CD4-positive, alpha-beta T cell treated with Interleukin-2 at 100 ng/mL for 4 hours (primary cell): ENCODE measurements around the gene NT5DC2.

Experiments used
- DNase-seq: peaks from one replicate; pipeline ENCODE4 v3.0.0-alpha.2; 2020; ENCODE audit warnings: low spot score

The NT5DC2 gene

DNA sequence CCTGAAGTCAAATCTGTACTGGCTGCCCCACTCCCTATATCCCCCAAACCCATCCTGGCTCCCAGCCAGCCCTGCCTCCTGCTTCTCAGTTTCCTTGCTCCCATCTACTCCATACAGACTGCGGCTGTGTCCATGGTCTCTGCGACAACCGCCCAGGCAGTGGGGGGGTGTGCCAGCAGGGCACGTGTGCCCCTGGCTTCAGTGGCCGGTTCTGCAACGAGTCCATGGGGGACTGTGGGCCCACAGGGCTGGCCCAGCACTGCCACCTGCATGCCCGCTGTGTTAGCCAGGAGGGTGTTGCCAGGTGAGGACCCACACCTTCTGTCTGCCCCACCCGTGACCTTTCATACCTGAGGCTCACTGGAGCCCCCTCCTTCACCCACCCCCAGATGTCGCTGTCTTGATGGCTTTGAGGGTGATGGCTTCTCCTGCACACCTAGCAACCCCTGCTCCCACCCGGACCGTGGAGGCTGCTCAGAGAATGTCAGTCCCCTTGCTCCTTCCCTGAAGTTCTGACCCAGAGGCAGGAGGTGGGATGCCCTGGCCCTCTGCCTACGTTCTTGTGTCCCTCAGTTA is 23.8 kb downstream of the NT5DC2 start:
- no peak for DNase-seq

- no peak for DNase-seq
These were observed 26.3 kb downstream of the NT5DC2 start for GRCh38 chr3:52507359-52507758.

- no peak for DNase-seq
These were observed 27.2 kb downstream of the NT5DC2 start for GRCh38 chr3:52506266-52506966.

DNA sequence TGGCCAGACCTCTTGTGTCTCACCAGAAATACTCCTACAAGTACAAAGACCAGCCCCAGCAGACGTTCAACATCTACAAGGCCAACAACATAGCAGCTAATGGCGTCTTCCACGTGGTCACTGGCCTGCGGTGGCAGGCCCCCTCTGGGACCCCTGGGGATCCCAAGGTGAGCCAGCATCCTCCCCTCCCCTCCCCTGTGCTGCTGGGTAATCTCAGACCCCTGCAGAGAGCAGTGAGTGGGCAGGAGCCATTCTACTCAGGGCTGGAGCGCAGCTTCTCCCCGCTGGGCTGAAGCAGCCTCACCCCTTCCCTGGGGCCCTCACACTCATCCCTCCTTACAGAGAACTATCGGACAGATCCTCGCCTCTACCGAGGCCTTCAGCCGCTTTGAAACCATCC is 28.7 kb downstream of the NT5DC2 start:
- no peak for DNase-seq

DNA sequence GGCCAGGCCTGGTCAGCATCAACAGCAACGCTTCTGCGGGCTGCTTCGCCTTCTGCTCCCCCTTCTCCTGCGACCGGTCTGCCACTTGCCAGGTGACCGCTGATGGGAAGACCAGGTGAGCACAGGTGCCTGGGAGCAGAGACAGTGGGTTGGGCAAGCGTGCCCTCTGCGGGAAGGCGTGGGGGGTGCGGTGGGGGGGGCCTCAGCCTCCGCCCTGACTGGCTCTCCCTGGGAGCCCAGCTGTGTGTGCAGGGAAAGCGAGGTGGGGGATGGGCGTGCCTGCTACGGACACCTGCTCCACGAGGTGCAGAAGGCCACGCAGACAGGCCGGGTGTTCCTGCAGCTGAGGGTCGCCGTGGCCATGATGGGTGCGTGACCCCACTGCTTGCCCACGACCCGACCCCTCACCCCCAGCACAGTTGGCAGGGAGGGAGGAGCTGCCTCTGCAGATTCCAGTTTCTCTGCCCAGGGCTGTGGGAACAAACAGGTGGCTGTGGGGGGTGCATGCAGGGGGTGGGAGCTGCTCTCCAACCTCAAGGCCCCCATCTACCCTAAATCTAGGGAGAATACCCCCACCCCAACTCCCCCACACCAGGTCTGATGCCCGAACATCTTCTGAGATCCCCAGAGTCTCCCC is 29.8 kb downstream of the NT5DC2 start:
- no peak for DNase-seq

- DNase-seq = no peak
These were observed 30.8 kb downstream of the NT5DC2 start for GRCh38 chr3:52502808-52503350.

GRCh38 chr3:52502001-52502400 is 31.7 kb downstream of the NT5DC2 start:
- DNase-seq = no peak

DNA sequence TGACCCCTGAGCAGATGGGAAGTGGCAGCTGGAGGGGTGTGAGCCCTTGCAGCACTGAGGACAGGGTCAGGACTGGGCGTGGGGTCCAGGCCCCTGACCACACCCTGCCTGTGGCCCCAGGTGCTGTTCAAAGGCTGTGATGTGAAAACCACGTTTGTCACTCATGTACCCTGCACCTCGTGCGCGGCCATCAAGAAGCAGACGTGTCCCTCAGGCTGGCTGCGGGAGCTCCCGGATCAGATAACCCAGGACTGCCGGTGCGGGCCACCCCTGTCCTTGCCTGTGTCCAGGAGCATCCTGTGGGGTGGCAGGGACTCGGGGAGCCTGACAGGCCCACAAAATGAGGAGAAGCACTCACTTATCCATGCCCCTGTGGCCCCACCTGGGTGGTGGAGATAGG is 32.6 kb downstream of the NT5DC2 start:
- no peak for DNase-seq

DNA sequence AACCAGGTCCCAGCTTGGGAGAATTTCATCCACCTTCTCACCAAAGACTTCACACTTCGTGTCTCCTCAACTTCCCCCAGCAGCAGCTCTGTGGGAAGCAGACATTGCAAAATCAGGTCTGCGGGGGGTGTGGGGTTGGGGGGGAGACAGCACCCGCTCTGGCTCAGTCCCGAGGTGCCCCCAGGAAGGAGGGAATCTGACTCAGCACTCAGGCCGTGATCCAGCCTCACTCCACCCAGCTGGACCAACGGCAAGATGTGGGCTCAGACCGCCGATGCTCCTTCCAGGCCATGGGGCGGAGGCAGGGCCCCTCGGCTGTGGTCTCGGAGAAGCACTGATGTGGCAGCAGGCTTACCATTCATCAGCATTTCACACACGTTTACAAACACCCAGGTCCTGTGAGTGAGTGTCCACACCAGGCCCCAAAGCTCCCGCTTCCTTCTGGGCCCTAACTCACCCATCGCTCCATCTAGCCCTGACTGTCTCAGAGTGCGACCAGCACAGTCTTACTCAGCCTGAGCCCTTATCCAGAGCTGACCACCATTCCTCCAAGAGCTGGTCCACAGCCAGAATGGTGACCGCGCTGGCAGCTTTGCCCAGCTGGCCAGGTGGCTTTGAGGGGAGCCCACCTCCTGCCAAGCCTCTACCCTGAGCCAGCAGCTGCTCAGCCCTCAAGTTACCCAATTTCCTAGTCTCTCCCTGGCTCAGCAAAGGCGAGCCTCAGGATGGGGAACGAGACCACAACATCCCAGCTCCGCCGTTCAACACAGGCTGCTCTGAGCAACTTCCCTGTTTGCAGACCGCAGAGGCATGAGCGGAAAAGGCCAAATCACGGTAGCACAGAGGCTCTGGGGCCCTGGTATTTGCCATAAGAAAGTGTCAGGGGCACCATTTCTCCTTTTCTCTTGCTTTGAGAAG is 35.3 kb downstream of the NT5DC2 start:
- peak; percentile 11 for DNase-seq

DNA sequence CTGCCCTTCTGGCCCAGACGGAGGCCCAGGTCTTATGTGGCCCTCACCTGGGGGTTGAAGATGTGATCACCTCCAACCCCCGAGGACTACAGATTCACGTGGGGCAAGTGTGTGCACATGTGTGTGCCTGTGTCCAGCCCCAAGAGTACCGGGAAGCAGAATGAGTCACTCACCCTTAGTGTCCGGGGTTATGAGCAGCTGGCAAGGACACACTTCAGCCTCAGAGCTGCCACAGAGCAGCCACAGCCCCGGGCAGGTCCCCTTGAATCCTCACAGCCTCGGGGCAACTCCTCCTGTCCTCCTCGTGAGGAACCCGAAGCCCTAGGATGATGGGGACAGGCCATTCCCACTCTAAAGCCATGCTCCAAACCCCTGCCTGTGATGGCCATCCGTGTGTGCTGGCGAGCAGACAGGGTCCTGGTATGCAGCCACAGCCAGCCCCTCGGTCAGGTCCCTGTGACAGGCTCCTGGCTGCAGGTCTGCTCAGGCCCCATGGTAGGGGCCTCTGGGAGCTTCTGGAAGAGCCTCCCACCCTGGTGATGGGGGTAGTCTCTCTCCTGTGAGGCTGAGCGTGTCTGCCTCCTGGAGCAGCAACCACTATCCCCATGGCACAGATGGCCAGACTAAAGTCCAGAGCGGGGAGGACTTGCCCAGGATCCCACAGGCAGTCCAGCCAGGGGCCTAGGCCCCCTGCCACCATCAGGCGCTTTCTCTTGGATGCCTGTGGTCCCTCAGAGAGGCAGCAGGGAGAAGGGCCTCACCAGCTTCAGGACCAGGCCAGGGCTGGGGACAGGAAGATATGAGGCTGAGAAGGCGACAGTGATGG is 37.7 kb downstream of the NT5DC2 start:
- DNase-seq = no peak

DNA sequence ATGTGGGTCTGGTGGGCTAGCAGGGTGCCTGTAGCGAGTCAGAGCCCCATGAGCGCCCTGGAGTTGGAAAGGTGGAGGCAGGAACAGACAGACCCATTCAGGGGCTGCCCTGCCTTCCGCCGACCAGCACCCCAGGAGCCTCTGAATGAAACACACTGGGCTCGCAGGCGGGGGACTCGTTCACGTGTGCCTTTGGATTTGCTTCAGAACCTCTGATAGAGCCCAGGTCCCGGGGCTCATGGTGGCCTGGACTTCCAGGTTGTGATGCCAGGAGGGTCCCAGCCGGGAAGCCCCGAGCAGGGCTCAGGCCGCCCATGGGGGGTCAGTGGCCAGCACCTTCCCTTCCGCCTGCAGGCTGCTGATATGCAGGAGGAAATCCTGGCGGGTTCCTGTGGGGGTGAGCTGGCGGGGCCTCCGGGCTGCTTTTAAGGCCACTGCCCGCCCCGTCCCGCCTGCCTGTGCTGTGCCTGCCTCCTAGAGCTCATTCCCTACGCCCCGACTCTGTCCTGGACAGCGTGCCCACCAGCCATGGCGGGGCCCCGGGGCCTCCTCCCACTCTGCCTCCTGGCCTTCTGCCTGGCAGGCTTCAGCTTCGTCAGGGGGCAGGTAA is 38.7 kb downstream of the NT5DC2 start, which contains the start of gene STAB1:
STAB1 (plus strand) TSS at position 453 of the 610 bp plus-strand sequence; CDS start at position 529, 76 bp downstream.
- DNase-seq = no peak

- no peak for DNase-seq
These were observed 39.2 kb downstream of the NT5DC2 start for GRCh38 chr3:52494445-52494844.

GRCh38 chr3:52493232-52494017 is 40.2 kb downstream of the NT5DC2 start:
- no peak for DNase-seq

GRCh38 chr3:52492059-52492458 is 41.6 kb downstream of the NT5DC2 start:
- DNase-seq = no peak

DNA sequence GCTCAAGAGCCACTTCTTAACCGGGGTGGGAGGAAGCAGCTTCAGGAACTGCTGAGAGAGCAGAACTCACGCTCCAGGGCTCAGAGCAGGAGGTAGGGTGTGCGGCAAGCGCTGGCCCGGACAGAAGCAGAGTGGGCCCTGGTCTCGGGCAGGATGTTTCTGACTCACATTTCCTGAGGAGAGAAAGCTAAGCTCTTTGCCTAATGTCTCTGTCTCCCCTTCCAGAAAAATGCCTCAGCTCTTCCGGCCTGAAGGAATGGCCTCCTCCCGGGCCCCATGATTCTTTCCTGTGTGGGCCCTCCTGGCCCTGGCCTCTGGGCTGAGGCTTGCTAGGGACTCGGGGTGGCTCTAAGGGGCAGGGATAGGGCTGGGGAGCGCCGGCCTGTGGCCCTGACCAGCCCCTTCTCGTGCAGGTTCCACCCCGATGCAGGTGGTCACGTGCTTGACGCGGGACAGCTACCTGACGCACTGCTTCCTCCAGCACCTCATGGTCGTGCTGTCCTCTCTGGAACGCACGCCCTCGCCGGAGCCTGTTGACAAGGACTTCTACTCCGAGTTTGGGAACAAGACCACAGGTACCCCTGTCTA is 42.6 kb downstream of the NT5DC2 start:
- DNase-seq = no peak

- no peak for DNase-seq
These were observed 43.4 kb downstream of the NT5DC2 start for GRCh38 chr3:52490035-52490938.

DNA sequence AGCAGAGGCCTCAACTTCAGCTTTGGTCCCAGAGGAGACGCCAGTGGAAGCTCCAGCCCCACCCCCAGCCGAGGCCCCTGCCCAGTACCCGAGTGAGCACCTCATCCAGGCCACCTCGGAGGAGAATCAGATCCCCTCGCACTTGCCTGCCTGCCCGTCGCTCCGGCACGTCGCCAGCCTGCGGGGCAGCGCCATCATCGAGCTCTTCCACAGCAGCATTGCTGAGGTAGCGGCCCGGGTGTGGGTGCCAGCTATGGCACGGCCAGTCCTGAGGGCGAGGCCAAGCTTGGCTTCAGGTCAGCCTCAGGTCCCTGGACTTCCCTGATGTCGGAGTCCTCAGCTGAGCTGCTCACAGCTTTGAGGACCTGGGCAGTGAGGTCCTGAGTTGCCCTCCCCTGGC is 44.2 kb downstream of the NT5DC2 start:
- DNase-seq = no peak

- no peak for DNase-seq
These were observed 44.9 kb downstream of the NT5DC2 start for GRCh38 chr3:52488746-52489145.
